Liver (tissue), 9 donors: ENCODE results near the gene USP28. TPM values are rescaled to one million over a fixed set of nuclear protein-coding genes. Genes with fewer than 3 reads are reported as not detected.

Experiments used
- DNase-seq: peaks from one replicate; pipeline ENCODE4 v3.0.0-alpha.2; 2017; ENCODE audit warnings: low spot score
- H3K27ac ChIP-seq, 2 donors: one replicate each; pipeline ENCODE4 v1.7.0; 2013; ENCODE audit warnings: inconsistent platforms in 2 of 2, low read length in 2 of 2, control low read depth in 1 of 2, low read depth in 1 of 2, mild to moderate bottlenecking in 1 of 2
- H3K27me3 ChIP-seq, 4 donors: one replicate each; pipeline versions ENCODE4 v1.6.1 to v1.7.0; 2013; ENCODE audit warnings: low read length in 3 of 4, inconsistent platforms in 1 of 4, mild to moderate bottlenecking in 1 of 4, moderate library complexity in 1 of 4; ENCODE audit not compliant: control insufficient read depth in 4 of 4, insufficient read depth in 4 of 4
- H3K36me3 ChIP-seq, 4 donors: one replicate each; pipeline versions ENCODE4 v1.6.1 to v1.7.0; 2013; ENCODE audit warnings: low read length in 3 of 4, mild to moderate bottlenecking in 3 of 4, low read depth in 1 of 4, moderate library complexity in 1 of 4; ENCODE audit not compliant: control insufficient read depth in 4 of 4, insufficient read depth in 3 of 4
- H3K4me1 ChIP-seq, 4 donors: one replicate each; pipeline versions ENCODE4 v1.6.1 to v1.7.0; 2013; ENCODE audit warnings: low read length in 3 of 4, mild to moderate bottlenecking in 3 of 4, moderate library complexity in 1 of 4; ENCODE audit not compliant: control insufficient read depth in 4 of 4, insufficient read depth in 4 of 4
- H3K4me3 ChIP-seq, 3 donors: one replicate each; pipeline versions ENCODE4 v1.6.1 to v1.7.0; 2013; ENCODE audit warnings: low read length in 3 of 3, control low read depth in 1 of 3, low read depth in 1 of 3, mild to moderate bottlenecking in 1 of 3
- H3K9ac ChIP-seq, 2 donors: one replicate each; pipeline ENCODE4 v1.7.0; 2013; ENCODE audit warnings: low read length in 2 of 2, mild to moderate bottlenecking in 2 of 2, moderate library complexity in 2 of 2, control low read depth in 1 of 2, low read depth in 1 of 2
- H3K9me3 ChIP-seq, 4 donors: one replicate each; pipeline versions ENCODE4 v1.6.1 to v1.7.0; 2013; ENCODE audit warnings: low read length in 3 of 4; ENCODE audit not compliant: control insufficient read depth in 4 of 4
- FOXA1 ChIP-seq: IDR thresholded peaks from 2 replicates; pipeline ENCODE4 v1.6.1; 2016; ENCODE audit warnings: antibody characterized with exemption
- FOXA2 ChIP-seq: IDR thresholded peaks from 2 replicates; pipeline ENCODE4 v1.6.1; 2016; ENCODE audit warnings: antibody characterized with exemption
- GABPA ChIP-seq, 2 donors: IDR thresholded peaks in 1 of 2; conservative IDR thresholded peaks in 1 of 2; 2 replicates each; pipeline ENCODE4 v1.6.1; 2016; ENCODE audit warnings: antibody characterized with exemption in 2 of 2, mild to moderate bottlenecking in 1 of 2, moderate library complexity in 1 of 2
- HNF4A ChIP-seq, 2 donors: conservative IDR thresholded peaks; 2 replicates each; pipeline ENCODE4 v1.6.1; 2016; ENCODE audit warnings: antibody characterized with exemption in 2 of 2, mild to moderate bottlenecking in 2 of 2
- HNF4G ChIP-seq: IDR thresholded peaks from 2 replicates; pipeline ENCODE4 v1.6.1; 2016; ENCODE audit warnings: antibody characterized with exemption
- JUND ChIP-seq, 2 donors: IDR thresholded peaks; 2 replicates each; pipeline ENCODE4 v1.6.1; 2016; ENCODE audit warnings: antibody characterized with exemption in 2 of 2
- NR2F2 ChIP-seq: IDR thresholded peaks from 2 replicates; pipeline ENCODE4 v1.6.1; 2016; ENCODE audit warnings: antibody characterized with exemption
- RAD21 ChIP-seq, 2 donors: IDR thresholded peaks; 2 replicates each; pipeline ENCODE4 v1.6.1; 2016; ENCODE audit warnings: antibody characterized with exemption in 2 of 2, mild to moderate bottlenecking in 2 of 2
- SP1 ChIP-seq: IDR thresholded peaks from 2 replicates; pipeline ENCODE4 v1.6.1; 2018; ENCODE audit warnings: antibody characterized with exemption, mild to moderate bottlenecking
- TAF1 ChIP-seq: conservative IDR thresholded peaks from 2 replicates; pipeline ENCODE4 v1.6.1; 2016; ENCODE audit warnings: antibody characterized with exemption, mild to moderate bottlenecking
- YY1 ChIP-seq: IDR thresholded peaks from 2 replicates; pipeline ENCODE4 v1.6.1; 2016; ENCODE audit warnings: antibody characterized with exemption, mild to moderate bottlenecking
- WGBS: extraction: QIAGEN DNeasy Blood & Tissue Kit; methylation state at CpG from one replicate; pipeline ENCODE4 v1.1.7; 2013; 5-methylcytosine and 5-hydroxymethylcytosine counted together
- polyA plus RNA-seq, 2 donors: library from polyadenylated mRNA; stranded (reverse) in 1 of 2; unstranded in 1 of 2; fragments of 200-250 nt in 1 of 2; fragments of >200 nt in 1 of 2; fragmentation: Nextera tagmentation in 1 of 2; extraction: Ambion mirVana in 1 of 2; gene quantifications; one replicate each; pipeline versions ENCODE4 v1.2.1 to v1.2.3, GENCODE V29; 2013 to 2015
- total RNA-seq, 2 donors: library from RNA; depleted of rRNA; stranded (reverse); fragments of >200 nt; gene quantifications; one replicate each; pipeline ENCODE4 v1.2.3, GENCODE V29; 2014
- TF ChIP-seq, protein P1 (sequence below): fragments of 150-350 bp; IDR thresholded peaks from 2 replicates; pipeline ENCODE4 v1.5.1; 2017; ENCODE audit warnings: improper control_type of control experiment, low read depth, low read length; ENCODE audit not compliant: missing input control
- TF ChIP-seq, protein P2 (sequence below): IDR thresholded peaks from 2 replicates; pipeline ENCODE4 v1.6.1; 2016; ENCODE audit warnings: antibody characterized with exemption
- TF ChIP-seq, protein P3 (sequence below): IDR thresholded peaks from 2 replicates; pipeline ENCODE4 v1.6.1; 2016; ENCODE audit warnings: antibody characterized with exemption
- TF ChIP-seq, protein P4 (sequence below): IDR thresholded peaks from 2 replicates; pipeline ENCODE4 v1.6.1; 2016; ENCODE audit warnings: antibody characterized with exemption
- TF ChIP-seq, protein P5 (sequence below): IDR thresholded peaks from 2 replicates; pipeline ENCODE4 v1.6.1; 2016; ENCODE audit warnings: antibody characterized with exemption, mild to moderate bottlenecking
- donor health status: healthy.
- donor health status: healthy.
- donor health status: healthy.
- donor health status: healthy.
- donor health status: healthy.

USP28 gene
- total and polyA plus RNA-seq, 4 donors = 5.1 to 20.3 (median 8.8) TPM

DNA sequence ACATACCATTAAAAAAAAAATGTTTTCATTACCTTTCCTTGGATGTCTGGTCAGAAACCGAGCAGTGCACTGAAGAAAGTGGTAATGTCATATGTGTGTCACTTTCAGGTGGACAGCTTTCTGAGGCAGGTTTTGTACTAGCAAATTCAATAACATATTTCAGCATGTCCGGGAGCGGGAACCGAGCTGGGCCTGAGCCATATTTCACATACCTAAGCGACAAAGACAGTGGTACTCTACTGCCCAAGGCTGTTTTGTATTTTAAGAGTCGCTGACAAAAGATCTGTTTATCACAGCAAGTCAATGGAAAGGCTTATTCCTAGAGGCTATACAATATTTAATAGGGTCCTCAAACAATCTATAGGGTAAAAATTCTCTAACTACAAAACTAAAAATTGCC is 57.7 kb downstream of the USP28 start:
- Histone ChIP-seq H3K9me3 (no peaks in the 10 kb centered on the region), H3K4me1 (no peaks in the 10 kb centered on the region), H3K36me3 (peaks cover 1 to 19% (median 14%) of the 10 kb centered on the region in 4 donors), H3K9ac (no peak overlapping the region), H3K4me3 (no peak overlapping the region), H3K27me3 (no peaks in the 10 kb centered on the region), H3K27ac (no peak overlapping the region)
- DNase-seq = no peak
- 98% methylated on average over 6 of the region's 6 CpGs for WGBS
- TF ChIP-seq TAF1 (no peak), NR2F2 (no peak), SP1 (no peak), YY1 (no peak), FOXA1 (no peak), HNF4A (conservative IDR thresholded peaks at IDR 0.05) (no peak)
- TF ChIP-seq, protein P1, sequence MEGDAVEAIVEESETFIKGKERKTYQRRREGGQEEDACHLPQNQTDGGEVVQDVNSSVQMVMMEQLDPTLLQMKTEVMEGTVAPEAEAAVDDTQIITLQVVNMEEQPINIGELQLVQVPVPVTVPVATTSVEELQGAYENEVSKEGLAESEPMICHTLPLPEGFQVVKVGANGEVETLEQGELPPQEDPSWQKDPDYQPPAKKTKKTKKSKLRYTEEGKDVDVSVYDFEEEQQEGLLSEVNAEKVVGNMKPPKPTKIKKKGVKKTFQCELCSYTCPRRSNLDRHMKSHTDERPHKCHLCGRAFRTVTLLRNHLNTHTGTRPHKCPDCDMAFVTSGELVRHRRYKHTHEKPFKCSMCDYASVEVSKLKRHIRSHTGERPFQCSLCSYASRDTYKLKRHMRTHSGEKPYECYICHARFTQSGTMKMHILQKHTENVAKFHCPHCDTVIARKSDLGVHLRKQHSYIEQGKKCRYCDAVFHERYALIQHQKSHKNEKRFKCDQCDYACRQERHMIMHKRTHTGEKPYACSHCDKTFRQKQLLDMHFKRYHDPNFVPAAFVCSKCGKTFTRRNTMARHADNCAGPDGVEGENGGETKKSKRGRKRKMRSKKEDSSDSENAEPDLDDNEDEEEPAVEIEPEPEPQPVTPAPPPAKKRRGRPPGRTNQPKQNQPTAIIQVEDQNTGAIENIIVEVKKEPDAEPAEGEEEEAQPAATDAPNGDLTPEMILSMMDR = no peak
- TF ChIP-seq, protein P2, sequence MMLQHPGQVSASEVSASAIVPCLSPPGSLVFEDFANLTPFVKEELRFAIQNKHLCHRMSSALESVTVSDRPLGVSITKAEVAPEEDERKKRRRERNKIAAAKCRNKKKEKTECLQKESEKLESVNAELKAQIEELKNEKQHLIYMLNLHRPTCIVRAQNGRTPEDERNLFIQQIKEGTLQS = no peak
- TF ChIP-seq, protein P3, sequence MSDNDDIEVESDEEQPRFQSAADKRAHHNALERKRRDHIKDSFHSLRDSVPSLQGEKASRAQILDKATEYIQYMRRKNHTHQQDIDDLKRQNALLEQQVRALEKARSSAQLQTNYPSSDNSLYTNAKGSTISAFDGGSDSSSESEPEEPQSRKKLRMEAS = no peak

DNA sequence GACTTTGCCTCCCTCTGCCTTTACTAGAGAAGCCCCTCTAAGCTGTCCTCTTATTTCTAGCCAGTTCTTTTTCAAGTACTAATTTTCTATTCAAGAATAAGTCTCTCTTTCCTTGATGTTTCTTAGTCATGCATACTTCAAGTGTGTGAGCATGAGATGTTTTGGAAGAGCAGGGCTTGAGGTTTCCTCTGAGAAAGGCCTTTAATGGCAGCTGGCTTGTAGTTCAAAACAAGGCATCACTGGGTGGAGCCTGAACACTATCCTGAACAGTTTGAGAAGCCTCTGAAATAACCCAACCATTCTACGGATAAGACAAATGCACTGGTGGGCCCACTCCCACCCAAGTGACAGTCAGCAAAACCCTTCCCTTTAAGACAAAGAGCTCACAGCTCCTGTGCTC is 58.2 kb downstream of the USP28 start:
- Histone ChIP-seq H3K36me3 (peaks cover 1 to 18% (median 13%) of the 10 kb centered on the region in 4 donors), H3K9ac (no peak overlapping the region)

DNA sequence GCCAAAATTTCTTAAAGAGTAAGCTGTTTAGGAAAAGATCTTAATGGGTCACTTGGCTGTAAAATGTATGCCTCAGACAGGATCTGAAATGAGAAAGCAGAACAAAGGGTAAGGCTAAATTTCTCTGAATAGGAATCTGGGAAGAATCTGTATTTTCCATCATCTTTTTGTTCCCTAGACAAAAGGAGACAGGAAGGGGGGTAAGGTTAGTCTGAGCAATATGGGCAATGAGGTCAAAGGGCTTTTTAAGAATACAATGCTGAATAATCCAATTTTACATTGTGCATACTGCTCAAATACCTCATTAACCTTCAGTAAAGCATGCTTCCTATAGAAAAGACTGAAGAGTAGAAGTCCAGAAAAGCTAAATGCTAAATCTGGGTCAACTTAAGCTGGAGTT is 61.2 kb downstream of the USP28 start:
- Histone ChIP-seq H3K9ac (no peak overlapping the region), H3K36me3 (peaks cover 3 to 14% (median 5%) of the 10 kb centered on the region in 4 donors), H3K4me1 (no peaks in the 10 kb centered on the region), H3K4me3 (no peak overlapping the region), H3K27me3 (no peaks in the 10 kb centered on the region), H3K27ac (no peak overlapping the region), H3K9me3 (no peaks in the 10 kb centered on the region)
- TF ChIP-seq, protein P4, sequence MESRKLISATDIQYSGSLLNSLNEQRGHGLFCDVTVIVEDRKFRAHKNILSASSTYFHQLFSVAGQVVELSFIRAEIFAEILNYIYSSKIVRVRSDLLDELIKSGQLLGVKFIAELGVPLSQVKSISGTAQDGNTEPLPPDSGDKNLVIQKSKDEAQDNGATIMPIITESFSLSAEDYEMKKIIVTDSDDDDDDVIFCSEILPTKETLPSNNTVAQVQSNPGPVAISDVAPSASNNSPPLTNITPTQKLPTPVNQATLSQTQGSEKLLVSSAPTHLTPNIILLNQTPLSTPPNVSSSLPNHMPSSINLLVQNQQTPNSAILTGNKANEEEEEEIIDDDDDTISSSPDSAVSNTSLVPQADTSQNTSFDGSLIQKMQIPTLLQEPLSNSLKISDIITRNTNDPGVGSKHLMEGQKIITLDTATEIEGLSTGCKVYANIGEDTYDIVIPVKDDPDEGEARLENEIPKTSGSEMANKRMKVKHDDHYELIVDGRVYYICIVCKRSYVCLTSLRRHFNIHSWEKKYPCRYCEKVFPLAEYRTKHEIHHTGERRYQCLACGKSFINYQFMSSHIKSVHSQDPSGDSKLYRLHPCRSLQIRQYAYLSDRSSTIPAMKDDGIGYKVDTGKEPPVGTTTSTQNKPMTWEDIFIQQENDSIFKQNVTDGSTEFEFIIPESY = no peak
- TF ChIP-seq, protein P2 = no peak
- TF ChIP-seq GABPA (IDR thresholded peaks at IDR 0.05 in 1 of 2, conservative IDR thresholded peaks at IDR 0.05 in 1 of 2) (no peak), HNF4G (no peak), TAF1 (no peak), NR2F2 (no peak), SP1 (no peak), JUND (IDR thresholded peaks at IDR 0.05) (no peak), FOXA2 (no peak), HNF4A (conservative IDR thresholded peaks at IDR 0.05) (no peak), FOXA1 (no peak), RAD21 (IDR thresholded peaks at IDR 0.05) (no peak)
- TF ChIP-seq, protein P1 = no peak
- TF ChIP-seq, protein P5, sequence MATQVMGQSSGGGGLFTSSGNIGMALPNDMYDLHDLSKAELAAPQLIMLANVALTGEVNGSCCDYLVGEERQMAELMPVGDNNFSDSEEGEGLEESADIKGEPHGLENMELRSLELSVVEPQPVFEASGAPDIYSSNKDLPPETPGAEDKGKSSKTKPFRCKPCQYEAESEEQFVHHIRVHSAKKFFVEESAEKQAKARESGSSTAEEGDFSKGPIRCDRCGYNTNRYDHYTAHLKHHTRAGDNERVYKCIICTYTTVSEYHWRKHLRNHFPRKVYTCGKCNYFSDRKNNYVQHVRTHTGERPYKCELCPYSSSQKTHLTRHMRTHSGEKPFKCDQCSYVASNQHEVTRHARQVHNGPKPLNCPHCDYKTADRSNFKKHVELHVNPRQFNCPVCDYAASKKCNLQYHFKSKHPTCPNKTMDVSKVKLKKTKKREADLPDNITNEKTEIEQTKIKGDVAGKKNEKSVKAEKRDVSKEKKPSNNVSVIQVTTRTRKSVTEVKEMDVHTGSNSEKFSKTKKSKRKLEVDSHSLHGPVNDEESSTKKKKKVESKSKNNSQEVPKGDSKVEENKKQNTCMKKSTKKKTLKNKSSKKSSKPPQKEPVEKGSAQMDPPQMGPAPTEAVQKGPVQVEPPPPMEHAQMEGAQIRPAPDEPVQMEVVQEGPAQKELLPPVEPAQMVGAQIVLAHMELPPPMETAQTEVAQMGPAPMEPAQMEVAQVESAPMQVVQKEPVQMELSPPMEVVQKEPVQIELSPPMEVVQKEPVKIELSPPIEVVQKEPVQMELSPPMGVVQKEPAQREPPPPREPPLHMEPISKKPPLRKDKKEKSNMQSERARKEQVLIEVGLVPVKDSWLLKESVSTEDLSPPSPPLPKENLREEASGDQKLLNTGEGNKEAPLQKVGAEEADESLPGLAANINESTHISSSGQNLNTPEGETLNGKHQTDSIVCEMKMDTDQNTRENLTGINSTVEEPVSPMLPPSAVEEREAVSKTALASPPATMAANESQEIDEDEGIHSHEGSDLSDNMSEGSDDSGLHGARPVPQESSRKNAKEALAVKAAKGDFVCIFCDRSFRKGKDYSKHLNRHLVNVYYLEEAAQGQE = no peak
- no peak for DNase-seq

More for the DNA sequence above, 58.2 kb downstream of the USP28 start:
- WGBS = 97% methylated on average over 1 of the region's 1 CpG
- Histone ChIP-seq H3K9me3 (no peaks in the 10 kb centered on the region), H3K27me3 (no peaks in the 10 kb centered on the region), H3K4me1 (no peaks in the 10 kb centered on the region), H3K27ac (no peak overlapping the region), H3K4me3 (no peak overlapping the region)
- TF ChIP-seq FOXA2 (no peak), JUND (IDR thresholded peaks at IDR 0.05) (no peak)
- no peak for DNase-seq
